H9 (cell line): Measurements from ENCODE around the gene WDR70. TPM values are rescaled to one million over a fixed set of nuclear protein-coding genes. Genes with fewer than 3 reads are reported as not detected.

ENCODE experiments used
- DNase-seq: peaks from one replicate; pipeline ENCODE4 v3.0.0-alpha.2; 2017
- H2AFZ ChIP-seq: one replicate; pipeline ENCODE4 v1.6.1; 2013; ENCODE audit warnings: mild to moderate bottlenecking, low read length, control low read depth, moderate library complexity
- H2AK5ac ChIP-seq: 2 replicates; pipeline ENCODE4 v1.6.1; 2013; ENCODE audit warnings: low read length, control low read depth, mixed read lengths; ENCODE audit not compliant: insufficient read length
- H2BK120ac ChIP-seq: one replicate; pipeline ENCODE4 v1.6.1; 2013; ENCODE audit warnings: low read depth, mild to moderate bottlenecking, low read length, control low read depth, inconsistent platforms; ENCODE audit not compliant: poor library complexity, severe bottlenecking
- H2BK12ac ChIP-seq: 2 replicates; pipeline ENCODE4 v1.6.1; 2013; ENCODE audit warnings: low read length, control low read depth, mixed read lengths, low read depth; ENCODE audit not compliant: insufficient read length
- H2BK15ac ChIP-seq: 2 replicates; pipeline ENCODE4 v1.6.1; 2013; ENCODE audit warnings: low read depth, low read length, control low read depth
- H2BK20ac ChIP-seq: one replicate; pipeline ENCODE4 v1.6.1; 2013; ENCODE audit warnings: low read depth, mild to moderate bottlenecking, low read length, control low read depth, inconsistent platforms; ENCODE audit not compliant: poor library complexity, severe bottlenecking
- H2BK5ac ChIP-seq: 2 replicates; pipeline ENCODE4 v1.6.1; 2013; ENCODE audit warnings: low read length, control low read depth, mixed read lengths; ENCODE audit not compliant: insufficient read length
- H3K14ac ChIP-seq: 2 replicates; pipeline ENCODE4 v1.6.1; 2013; ENCODE audit warnings: low read length, control low read depth; ENCODE audit not compliant: insufficient read depth
- H3K18ac ChIP-seq: 2 replicates; pipeline ENCODE4 v1.6.1; 2013; ENCODE audit warnings: low read depth, mild to moderate bottlenecking, mixed read lengths, low read length, control low read depth; ENCODE audit not compliant: insufficient read length
- H3K23ac ChIP-seq: 2 replicates; pipeline ENCODE4 v1.6.1; 2013; ENCODE audit warnings: low read length, control low read depth, mixed read lengths, low read depth; ENCODE audit not compliant: insufficient read length
- H3K23me2 ChIP-seq: 2 replicates; pipeline ENCODE4 v1.6.1; 2013; ENCODE audit warnings: low read depth, mild to moderate bottlenecking, mixed read lengths, low read length, control low read depth; ENCODE audit not compliant: insufficient read length, poor library complexity, severe bottlenecking
- H3K27ac ChIP-seq: 2 replicates; pipeline ENCODE4 v1.5.1; 2013; ENCODE audit warnings: low read length, control low read depth, mixed read lengths, low read depth; ENCODE audit not compliant: insufficient read length
- H3K27me3 ChIP-seq: 2 replicates; pipeline ENCODE4 v1.6.1; 2013; ENCODE audit warnings: low read length, control low read depth, inconsistent platforms; ENCODE audit not compliant: insufficient read depth
- H3K4ac ChIP-seq: 2 replicates; pipeline ENCODE4 v1.6.1; 2013; ENCODE audit warnings: low read depth, mild to moderate bottlenecking, control low read depth, inconsistent platforms, low read length, moderate library complexity
- H3K4me1 ChIP-seq: 2 replicates; pipeline ENCODE4 v1.6.1; 2013; ENCODE audit warnings: low read length, control low read depth, inconsistent platforms; ENCODE audit not compliant: insufficient read depth
- H3K4me2 ChIP-seq: 2 replicates; pipeline ENCODE4 v1.6.1; 2013; ENCODE audit warnings: low read length, control low read depth, mixed read lengths; ENCODE audit not compliant: insufficient read length, insufficient read depth
- H3K56ac ChIP-seq: 2 replicates; pipeline ENCODE4 v1.6.1; 2013; ENCODE audit warnings: low read depth, mild to moderate bottlenecking, mixed read lengths, low read length, control low read depth; ENCODE audit not compliant: insufficient read length
- H3K79me1 ChIP-seq: 2 replicates; pipeline ENCODE4 v1.6.1; 2013; ENCODE audit warnings: low read depth, mild to moderate bottlenecking, moderate library complexity, low read length, control low read depth, inconsistent platforms; ENCODE audit not compliant: insufficient read depth, poor library complexity, severe bottlenecking
- H3K79me2 ChIP-seq: 2 replicates; pipeline ENCODE4 v1.6.1; 2013; ENCODE audit warnings: low read length, control low read depth, inconsistent platforms; ENCODE audit not compliant: insufficient read depth
- H3K9ac ChIP-seq: 2 replicates; pipeline ENCODE4 v1.6.1; 2013; ENCODE audit warnings: low read length, control low read depth, mixed read lengths; ENCODE audit not compliant: insufficient read length; ENCODE audit errors: extremely low read depth
- H3K9me3 ChIP-seq: one replicate; pipeline ENCODE4 v1.6.1; 2013; ENCODE audit warnings: low read depth, low read length, inconsistent platforms; ENCODE audit not compliant: control insufficient read depth
- H3T11ph ChIP-seq: one replicate; pipeline ENCODE4 v1.6.1; 2013; ENCODE audit warnings: mild to moderate bottlenecking, low read length, control low read depth, inconsistent platforms
- H4K20me1 ChIP-seq: one replicate; pipeline ENCODE4 v1.6.1; 2013; ENCODE audit not compliant: control insufficient read depth, insufficient read length, insufficient read depth
- H4K5ac ChIP-seq: 2 replicates; pipeline ENCODE4 v1.6.1; 2013; ENCODE audit warnings: low read depth, mild to moderate bottlenecking, mixed read lengths, low read length, control low read depth; ENCODE audit not compliant: insufficient read length
- H4K8ac ChIP-seq: replicated peaks from 2 replicates; pipeline ENCODE4 v1.6.1; 2013; ENCODE audit warnings: low read length, control low read depth, mixed read lengths, low read depth; ENCODE audit not compliant: insufficient read length
- H4K91ac ChIP-seq: 2 replicates; pipeline ENCODE4 v1.6.1; 2013; ENCODE audit warnings: low read depth, mild to moderate bottlenecking, moderate library complexity, mixed read lengths, low read length, control low read depth; ENCODE audit not compliant: insufficient read length
- H3K27ac Mint-ChIP-seq, 3 experiments: 2 replicates in 2 of 3; 3 replicates in 1 of 3; pipeline ENCODE4 v1.8.0; 2020 to 2021; ENCODE audit warnings: mixed read lengths in 3 of 3, mild to moderate bottlenecking in 1 of 3, moderate library complexity in 1 of 3
- H3K27me3 Mint-ChIP-seq: 2 replicates; pipeline ENCODE4 v1.8.0; 2021; ENCODE audit warnings: low read depth, mild to moderate bottlenecking, moderate library complexity, mixed read lengths
- H3K36me3 Mint-ChIP-seq, 3 experiments: 2 replicates in 2 of 3; 3 replicates in 1 of 3; pipeline ENCODE4 v1.8.0; 2020 to 2021; ENCODE audit warnings: low read depth in 3 of 3, mixed read lengths in 3 of 3; ENCODE audit not compliant: insufficient read depth in 1 of 3
- H3K4me1 Mint-ChIP-seq, 2 experiments: 2 replicates each; pipeline ENCODE4 v1.8.0; 2020; ENCODE audit warnings: mixed read lengths in 2 of 2
- H3K4me3 Mint-ChIP-seq, 2 experiments: 2 replicates in 1 of 2; 3 replicates in 1 of 2; pipeline ENCODE4 v1.8.0; 2020 to 2021; ENCODE audit warnings: mild to moderate bottlenecking in 2 of 2, mixed read lengths in 2 of 2, moderate library complexity in 1 of 2
- H3K9me3 Mint-ChIP-seq, 2 experiments: 2 replicates in 1 of 2; 3 replicates in 1 of 2; pipeline ENCODE4 v1.8.0; 2020; ENCODE audit warnings: mild to moderate bottlenecking in 2 of 2, mixed read lengths in 2 of 2, moderate library complexity in 1 of 2
- WGBS: extraction: QIAGEN DNeasy Blood & Tissue Kit; methylation state at CpG from one replicate; pipeline ENCODE4 v1.1.7; 2013; ENCODE audit warnings: missing lambda C conversion rate, low lambda C conversion rate, mixed read lengths; ENCODE audit not compliant: insufficient read length; ENCODE audit errors: extremely low coverage; 5-methylcytosine and 5-hydroxymethylcytosine counted together
- total RNA-seq: library from RNA; stranded (reverse); gene quantifications from 2 replicates; pipeline ENCODE4 v1.2.1, GENCODE V29; 2021
- TF ChIP-seq, protein P1 (sequence below): fragments of 200-600 bp; sonication (generic); conservative IDR thresholded peaks from 3 replicates; pipeline ENCODE4 v1.8.0; 2021; ENCODE audit warnings: antibody characterized with exemption, mild to moderate bottlenecking

The WDR70 gene
- total RNA-seq, 1 experiment from 2014 or later, result 38.1 TPM

DNA sequence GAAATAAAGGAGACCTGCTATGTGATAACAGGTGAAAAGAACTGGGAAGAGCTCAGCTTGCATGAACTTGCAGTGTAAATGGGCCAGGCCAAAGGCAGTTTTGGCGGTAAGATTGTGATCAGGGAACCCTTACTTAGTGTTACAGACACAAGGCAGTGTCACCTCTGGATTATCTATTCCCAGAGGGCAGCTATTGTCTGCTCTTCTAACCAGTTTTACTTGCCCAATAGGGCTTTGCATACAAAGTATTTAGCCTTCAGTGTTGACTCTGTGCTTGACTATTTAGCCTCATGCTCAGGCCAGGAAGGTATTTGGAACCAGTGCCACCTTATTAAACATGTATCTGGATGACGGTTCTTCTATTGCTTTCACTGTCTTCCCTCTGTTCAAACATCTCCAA is 422.4 kb downstream of the WDR70 start:
- no peak overlapping the region for H2BK120ac ChIP-seq
- H3K27me3 Mint-ChIP-seq, result peaks cover 25% of the 10 kb centered on the region
- no peaks in the 10 kb centered on the region for H4K20me1 ChIP-seq
- no peaks in the 10 kb centered on the region for H3K23me2 ChIP-seq
- H2AFZ ChIP-seq, result no peak overlapping the region
- no CpG with 5 or more reads among the region's 2 CpGs for WGBS
- H3K79me2 ChIP-seq, result no peaks in the 10 kb centered on the region
- H3K36me3 Mint-ChIP-seq, result 0 out of 7 replicates have a peak, but pooled peaks cover 0 to 2% (median 0%) of the 10 kb centered on the region in 3 experiments
- H3K9me3 Mint-ChIP-seq, result peaks cover 3 to 4% of the 10 kb centered on the region in 2 experiments; a peak in 3 of 5 replicates
- H3K27ac Mint-ChIP-seq, result no peak overlapping the region
- no peak overlapping the region for H3K14ac ChIP-seq
- no peaks in the 10 kb centered on the region; the same call in 1 of the 2 replicates for H3K27me3 ChIP-seq
- no peak overlapping the region for H2BK15ac ChIP-seq
- TF ChIP-seq, protein P1, sequence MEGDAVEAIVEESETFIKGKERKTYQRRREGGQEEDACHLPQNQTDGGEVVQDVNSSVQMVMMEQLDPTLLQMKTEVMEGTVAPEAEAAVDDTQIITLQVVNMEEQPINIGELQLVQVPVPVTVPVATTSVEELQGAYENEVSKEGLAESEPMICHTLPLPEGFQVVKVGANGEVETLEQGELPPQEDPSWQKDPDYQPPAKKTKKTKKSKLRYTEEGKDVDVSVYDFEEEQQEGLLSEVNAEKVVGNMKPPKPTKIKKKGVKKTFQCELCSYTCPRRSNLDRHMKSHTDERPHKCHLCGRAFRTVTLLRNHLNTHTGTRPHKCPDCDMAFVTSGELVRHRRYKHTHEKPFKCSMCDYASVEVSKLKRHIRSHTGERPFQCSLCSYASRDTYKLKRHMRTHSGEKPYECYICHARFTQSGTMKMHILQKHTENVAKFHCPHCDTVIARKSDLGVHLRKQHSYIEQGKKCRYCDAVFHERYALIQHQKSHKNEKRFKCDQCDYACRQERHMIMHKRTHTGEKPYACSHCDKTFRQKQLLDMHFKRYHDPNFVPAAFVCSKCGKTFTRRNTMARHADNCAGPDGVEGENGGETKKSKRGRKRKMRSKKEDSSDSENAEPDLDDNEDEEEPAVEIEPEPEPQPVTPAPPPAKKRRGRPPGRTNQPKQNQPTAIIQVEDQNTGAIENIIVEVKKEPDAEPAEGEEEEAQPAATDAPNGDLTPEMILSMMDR, result no peak
- H3K4me1 Mint-ChIP-seq, result no peaks in the 10 kb centered on the region
- H4K8ac ChIP-seq, result no peak overlapping the region
- H2BK20ac ChIP-seq, result no peak overlapping the region
- H2BK5ac ChIP-seq, result no peak overlapping the region
- H3K27ac ChIP-seq, result no peak overlapping the region
- DNase-seq, result no peak
- H3K4me1 ChIP-seq, result no peaks in the 10 kb centered on the region
- H3T11ph ChIP-seq, result no peak overlapping the region
- no peak overlapping the region for H3K18ac ChIP-seq
- H2BK12ac ChIP-seq, result no peak overlapping the region
- no peak overlapping the region for H3K23ac ChIP-seq
- H3K79me1 ChIP-seq, result no peaks in the 10 kb centered on the region
- no peak overlapping the region for H3K4me3 Mint-ChIP-seq
- H2AK5ac ChIP-seq, result no peak overlapping the region
- H4K5ac ChIP-seq, result no peak overlapping the region
- H3K9me3 ChIP-seq, result no peaks in the 10 kb centered on the region
- no peak overlapping the region for H4K91ac ChIP-seq
- no peak overlapping the region for H3K4ac ChIP-seq
- no peak overlapping the region for H3K9ac ChIP-seq
- H3K4me2 ChIP-seq, result no peak overlapping the region
- H3K56ac ChIP-seq, result no peak overlapping the region

Other genes with a start within 250 kb of the WDR70 start
- 6.8 and 11.6 TPM in 2 replicates for gene CPLANE1, start 129.9 kb upstream of the WDR70 start, total RNA-seq
- 80.6 and 82.4 TPM in 2 replicates for gene NUP155, start 8.2 kb upstream of the WDR70 start, total RNA-seq